HG02870 (cell line): Measurements from ENCODE around the gene IL1RAPL2.
"Not testable (repeated sequence)": the region's sequence is repeated elsewhere in the genome, so short reads cannot be mapped to it uniquely, and the experiment has no call there.

Experiments
- ATAC-seq: cut with Tn5 transposase; IDR thresholded peaks from one replicate; pipeline ENCODE4 v1.9.1; 2021; ENCODE audit warnings: mild to moderate bottlenecking, moderate library complexity; ENCODE audit not compliant: unreplicated experiment

Gene IL1RAPL2

GRCh38 chrX:104852241-104852640 lies 286.2 kb downstream of the IL1RAPL2 start:
- ATAC-seq = no peak

GRCh38 chrX:104854188-104854587 lies 288.2 kb downstream of the IL1RAPL2 start:
- ATAC-seq = no peak

- no peak for ATAC-seq
Observed at GRCh38 chrX:104854790-104855340, 288.9 kb downstream of the IL1RAPL2 start.

- ATAC-seq = no peak
Observed at GRCh38 chrX:104863466-104863865, 297.5 kb downstream of the IL1RAPL2 start.

- ATAC-seq = no peak
Observed at GRCh38 chrX:104864296-104864695, 298.3 kb downstream of the IL1RAPL2 start.

GRCh38 chrX:104877504-104877903 lies 311.5 kb downstream of the IL1RAPL2 start:
- no peak for ATAC-seq

GRCh38 chrX:104902070-104902469 lies 336.1 kb downstream of the IL1RAPL2 start:
- no peak for ATAC-seq

GRCh38 chrX:104909694-104910093 lies 343.7 kb downstream of the IL1RAPL2 start:
- ATAC-seq = not testable (repeated sequence)

- no peak for ATAC-seq
Observed at GRCh38 chrX:104913348-104913747, 347.3 kb downstream of the IL1RAPL2 start.

- not testable (repeated sequence) for ATAC-seq
Observed at GRCh38 chrX:104914686-104915085, 348.7 kb downstream of the IL1RAPL2 start.

GRCh38 chrX:104918122-104918521 lies 352.1 kb downstream of the IL1RAPL2 start:
- no peak for ATAC-seq

GRCh38 chrX:104921584-104922205 lies 355.7 kb downstream of the IL1RAPL2 start:
- ATAC-seq = no peak

- ATAC-seq = peak; percentile 98
Observed at GRCh38 chrX:104922206-104922621, 356.2 kb downstream of the IL1RAPL2 start.

GRCh38 chrX:104929324-104929723 lies 363.3 kb downstream of the IL1RAPL2 start:
- ATAC-seq = no peak

GRCh38 chrX:104935581-104935980 lies 369.6 kb downstream of the IL1RAPL2 start:
- ATAC-seq = no peak

- no peak for ATAC-seq
Observed at GRCh38 chrX:104953251-104953650, 387.3 kb downstream of the IL1RAPL2 start.

- no peak for ATAC-seq
Observed at GRCh38 chrX:104961926-104962325, 395.9 kb downstream of the IL1RAPL2 start.

GRCh38 chrX:104968241-104968640 lies 402.2 kb downstream of the IL1RAPL2 start:
- ATAC-seq = no peak

- no peak for ATAC-seq
Observed at GRCh38 chrX:104972737-104973136, 406.7 kb downstream of the IL1RAPL2 start.

- ATAC-seq = no peak
Observed at GRCh38 chrX:104987063-104987462, 421.1 kb downstream of the IL1RAPL2 start.

- ATAC-seq = no peak
Observed at GRCh38 chrX:104988038-104988437, 422.0 kb downstream of the IL1RAPL2 start.

- ATAC-seq = no peak
Observed at GRCh38 chrX:104995546-104995945, 429.5 kb downstream of the IL1RAPL2 start.

- ATAC-seq = no peak
Observed at GRCh38 chrX:105006103-105006502, 440.1 kb downstream of the IL1RAPL2 start.
